ENCODE data around the gene TXNL1. TPM values are rescaled to one million over a fixed set of nuclear protein-coding genes. Genes with fewer than 3 reads are reported as not detected.

TXNL1 gene
- total RNA-seq, 1 experiment from 2014 or later: 75.8 TPM

DNA sequence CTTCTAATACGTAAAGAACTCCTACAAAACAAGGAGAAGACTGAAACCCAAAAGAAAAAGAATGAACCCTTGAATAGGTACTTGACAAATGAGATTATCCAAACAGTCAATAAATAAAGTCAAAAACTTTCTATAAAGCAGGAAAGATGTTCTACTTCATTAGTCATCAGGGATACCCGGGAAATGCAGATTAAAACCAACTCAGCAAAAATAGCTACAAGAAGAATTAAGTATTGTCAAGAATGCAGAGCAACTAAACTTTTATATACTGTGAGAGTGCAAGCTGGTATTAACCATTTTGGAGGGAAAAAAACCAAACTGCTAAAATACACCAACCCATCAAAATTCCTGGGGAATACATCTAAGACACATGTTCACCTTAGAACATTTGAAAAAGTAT, 10.4 kb downstream of the TXNL1 start:
- DNase-seq: no peak
- no peaks in the 10 kb centered on the region for H3K27me3 ChIP-seq (ENCODE audit: low read length)
- no peaks in the 10 kb centered on the region for H3K9me2 ChIP-seq (replicated peaks; ENCODE audit: low read length)
- no peak for ATAC-seq
- H3K9me3 ChIP-seq (ENCODE audit: low read length): no peaks in the 10 kb centered on the region
- H3K36me3 ChIP-seq (ENCODE audit: low read depth, low read length): peaks cover 47% of the 10 kb centered on the region
- H3F3A ChIP-seq (ENCODE audit: low read length, unreplicated experiment): no peaks in the 10 kb centered on the region
- no peaks in the 10 kb centered on the region for H3K4me1 ChIP-seq (ENCODE audit: insufficient read depth, low read length)
- TF ChIP-seq EZH2 (IDR thresholded peaks at IDR 0.05; ENCODE audit: low read length, unreplicated experiment) (no peak), EZH2phosphoT487 (IDR thresholded peaks at IDR 0.05; ENCODE audit: borderline replicate concordance, low read length) (no peak)
- TF ChIP-seq, protein P1, sequence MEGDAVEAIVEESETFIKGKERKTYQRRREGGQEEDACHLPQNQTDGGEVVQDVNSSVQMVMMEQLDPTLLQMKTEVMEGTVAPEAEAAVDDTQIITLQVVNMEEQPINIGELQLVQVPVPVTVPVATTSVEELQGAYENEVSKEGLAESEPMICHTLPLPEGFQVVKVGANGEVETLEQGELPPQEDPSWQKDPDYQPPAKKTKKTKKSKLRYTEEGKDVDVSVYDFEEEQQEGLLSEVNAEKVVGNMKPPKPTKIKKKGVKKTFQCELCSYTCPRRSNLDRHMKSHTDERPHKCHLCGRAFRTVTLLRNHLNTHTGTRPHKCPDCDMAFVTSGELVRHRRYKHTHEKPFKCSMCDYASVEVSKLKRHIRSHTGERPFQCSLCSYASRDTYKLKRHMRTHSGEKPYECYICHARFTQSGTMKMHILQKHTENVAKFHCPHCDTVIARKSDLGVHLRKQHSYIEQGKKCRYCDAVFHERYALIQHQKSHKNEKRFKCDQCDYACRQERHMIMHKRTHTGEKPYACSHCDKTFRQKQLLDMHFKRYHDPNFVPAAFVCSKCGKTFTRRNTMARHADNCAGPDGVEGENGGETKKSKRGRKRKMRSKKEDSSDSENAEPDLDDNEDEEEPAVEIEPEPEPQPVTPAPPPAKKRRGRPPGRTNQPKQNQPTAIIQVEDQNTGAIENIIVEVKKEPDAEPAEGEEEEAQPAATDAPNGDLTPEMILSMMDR (conservative IDR thresholded peaks at IDR 0.05; ENCODE audit: low read depth, low read length): no peak
- intact Hi-C loops (cut with micrococcal nuclease): no loop called here
- peaks cover 96% of the 10 kb centered on the region for H3K79me2 ChIP-seq (ENCODE audit: low read length)
- BruUV-seq (replicated peaks): no TSS peak
- H3K27ac ChIP-seq (ENCODE audit: low read length): no peak overlapping the region
- H3K4me3 ChIP-seq (ENCODE audit: low read length): no peak overlapping the region
- no peak overlapping the region for H3K4me2 ChIP-seq (ENCODE audit: low read length)
- ChIA-PET CTCF (no interaction called here), POLR2A (ENCODE audit: unreplicated experiment) (no interaction called here)
- H2AFZ ChIP-seq (ENCODE audit: low read length): no peak overlapping the region
- H3K9ac ChIP-seq (ENCODE audit: low read length): no peak overlapping the region
- H4K20me1 ChIP-seq (ENCODE audit: low read length): peaks cover 82% of the 10 kb centered on the region

DNA sequence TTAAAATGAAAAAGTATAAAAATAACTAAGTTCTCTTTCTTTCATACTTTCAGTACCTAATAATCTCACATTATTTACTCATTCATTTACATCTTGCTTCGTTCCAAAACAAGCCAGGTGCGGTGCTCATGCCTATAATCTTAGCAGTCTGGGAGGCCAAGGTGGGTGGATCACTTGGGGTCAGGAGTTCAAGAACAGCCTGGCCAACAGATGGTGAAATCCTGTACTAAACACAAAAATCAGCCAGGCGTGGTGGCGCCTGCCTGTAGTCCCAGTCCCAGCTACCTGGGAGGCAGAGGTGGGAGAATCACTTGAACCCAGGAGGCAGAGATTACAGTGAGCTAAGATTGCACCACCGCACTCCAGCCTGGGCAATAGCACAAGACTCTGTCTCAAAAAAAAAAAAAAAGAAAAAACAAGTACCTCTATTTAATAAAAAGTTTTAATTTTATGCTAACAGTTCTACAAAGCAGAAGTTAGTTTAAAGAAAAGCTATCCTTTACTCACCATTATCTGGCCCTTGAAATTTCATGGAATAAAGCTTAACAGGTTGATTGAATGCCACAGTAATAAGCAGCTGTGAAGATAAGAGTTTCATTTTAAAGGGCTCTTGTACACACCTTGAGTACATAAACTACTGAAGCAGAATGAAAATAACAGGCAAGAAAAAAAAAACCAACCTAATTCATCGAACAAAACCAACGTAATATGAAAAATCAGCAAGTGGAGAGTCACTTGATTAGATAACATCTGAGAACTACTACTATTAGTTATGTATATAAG, 22.5 kb downstream of the TXNL1 start:
- intact Hi-C loops (cut with micrococcal nuclease): no loop called here
- BruUV-seq (replicated peaks): no TSS peak
- peaks cover 60% of the 10 kb centered on the region for H3K36me3 ChIP-seq (ENCODE audit: low read depth, low read length)
- TF ChIP-seq EZH2phosphoT487 (IDR thresholded peaks at IDR 0.05; ENCODE audit: borderline replicate concordance, low read length): no peak
- TF ChIP-seq, protein P1 (conservative IDR thresholded peaks at IDR 0.05; ENCODE audit: low read depth, low read length): no peak
- no peak for TF ChIP-seq EZH2 (IDR thresholded peaks at IDR 0.05; ENCODE audit: low read length, unreplicated experiment)
- ATAC-seq: no peak
- no peak overlapping the region for H3K4me3 ChIP-seq (ENCODE audit: low read length)
- no peaks in the 10 kb centered on the region for H3K27me3 ChIP-seq (ENCODE audit: low read length)
- CTCF ChIA-PET: no interaction called here
- no peak overlapping the region for H2AFZ ChIP-seq (ENCODE audit: low read length)
- no peak overlapping the region for H3K27ac ChIP-seq (ENCODE audit: low read length)
- no peaks in the 10 kb centered on the region for H3K9me2 ChIP-seq (replicated peaks; ENCODE audit: low read length)
- POLR2A ChIA-PET (ENCODE audit: unreplicated experiment): no interaction called here
- no peaks in the 10 kb centered on the region for H3F3A ChIP-seq (ENCODE audit: low read length, unreplicated experiment)
- H3K9ac ChIP-seq (ENCODE audit: low read length): no peak overlapping the region
- DNase-seq: no peak
- 0 out of 2 replicates have a peak, but pooled peaks cover 3% of the 10 kb centered on the region for H4K20me1 ChIP-seq (ENCODE audit: low read length)
- H3K79me2 ChIP-seq (ENCODE audit: low read length): peaks cover 11% of the 10 kb centered on the region; the same call in 1 of the 2 replicates
- no peaks in the 10 kb centered on the region for H3K9me3 ChIP-seq (ENCODE audit: low read length)
- H3K4me1 ChIP-seq (ENCODE audit: insufficient read depth, low read length): no peaks in the 10 kb centered on the region
- no peak overlapping the region for H3K4me2 ChIP-seq (ENCODE audit: low read length)

DNA sequence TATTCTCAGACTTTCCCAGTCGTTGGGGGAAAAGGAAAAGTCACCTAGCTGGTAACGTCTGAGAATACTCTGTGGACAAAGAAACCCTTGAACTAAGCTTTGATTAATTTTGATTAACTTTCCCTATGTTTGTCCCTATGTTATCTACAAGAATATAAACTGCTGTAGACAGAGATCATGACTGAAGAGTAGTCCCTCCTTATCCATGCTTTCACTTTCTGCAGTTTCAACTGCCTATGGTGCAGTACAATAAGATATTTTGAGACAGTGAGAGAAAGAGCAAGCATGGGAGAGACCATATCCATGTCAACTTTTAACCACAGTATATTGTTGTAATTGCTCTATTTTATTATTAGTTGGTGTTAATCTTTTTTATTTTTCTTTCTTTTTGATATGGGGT, 31.8 kb downstream of the TXNL1 start:
- Histone ChIP-seq H3K9ac (ENCODE audit: low read length) (no peak overlapping the region), H4K20me1 (ENCODE audit: low read length) (0 out of 2 replicates have a peak, but pooled peaks cover 6% of the 10 kb centered on the region), H3K4me1 (ENCODE audit: insufficient read depth, low read length) (no peaks in the 10 kb centered on the region), H3K27ac (ENCODE audit: low read length) (no peak overlapping the region), H3K4me2 (ENCODE audit: low read length) (no peak overlapping the region), H3K36me3 (ENCODE audit: low read depth, low read length) (peaks cover 51% of the 10 kb centered on the region), H3K9me3 (ENCODE audit: low read length) (no peaks in the 10 kb centered on the region), H3K4me3 (ENCODE audit: low read length) (no peak overlapping the region), H3K27me3 (ENCODE audit: low read length) (no peaks in the 10 kb centered on the region), H3F3A (ENCODE audit: low read length, unreplicated experiment) (no peaks in the 10 kb centered on the region), H2AFZ (ENCODE audit: low read length) (no peak overlapping the region), H3K79me2 (ENCODE audit: low read length) (no peaks in the 10 kb centered on the region), H3K9me2 (replicated peaks; ENCODE audit: low read length) (no peaks in the 10 kb centered on the region)
- no TSS peak for BruUV-seq (replicated peaks)
- TF ChIP-seq, protein P1 (conservative IDR thresholded peaks at IDR 0.05; ENCODE audit: low read depth, low read length): no peak
- TF ChIP-seq EZH2phosphoT487 (IDR thresholded peaks at IDR 0.05; ENCODE audit: borderline replicate concordance, low read length) (no peak), EZH2 (IDR thresholded peaks at IDR 0.05; ENCODE audit: low read length, unreplicated experiment) (no peak)
- POLR2A ChIA-PET (ENCODE audit: unreplicated experiment): no interaction called here
- CTCF ChIA-PET: no interaction called here
- no peak for DNase-seq
- intact Hi-C loops (cut with micrococcal nuclease): no loop called here
- no peak for ATAC-seq
